ENCODE results near the gene GAPDHS. TPM values are rescaled to one million over a fixed set of nuclear protein-coding genes. Genes with fewer than 3 reads are reported as not detected.
A peak's percentile ranks its signal among the peaks of the same experiment; 100 is the strongest.

The GAPDHS gene
- total and polyA plus RNA-seq, 2 donors (not counting 1 experiment from before 2014, with no cell fraction given) = not detected

DNA sequence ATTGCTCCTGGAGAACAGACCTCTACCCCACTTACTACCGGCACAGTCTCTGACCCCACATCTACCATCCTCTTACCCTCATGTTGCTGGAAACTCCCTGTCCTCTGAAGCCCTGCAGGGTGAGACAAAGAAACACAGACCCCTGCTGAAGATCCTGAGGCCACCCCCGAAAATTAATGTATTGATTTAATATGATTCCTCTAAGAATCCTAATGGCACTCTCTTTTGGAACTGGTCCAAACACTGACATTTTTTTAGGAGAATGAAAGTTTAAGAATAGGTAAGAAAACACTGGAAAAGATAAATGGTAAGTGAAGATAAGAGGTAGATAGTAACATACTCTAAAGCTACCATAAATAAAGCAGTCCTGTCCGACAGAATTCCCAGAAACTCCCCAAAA, 25.1 kb upstream of the GAPDHS start:
- Mint-ChIP-seq H3K4me3 (no peak overlapping the region), H3K27ac (no peak overlapping the region), H3K27me3 (peaks cover 55% of the 10 kb centered on the region), H3K4me1 (peaks cover 19% of the 10 kb centered on the region), H3K9me3 (ENCODE audit: insufficient read depth) (no peaks in the 10 kb centered on the region)
- intact Hi-C loops (cut with micrococcal nuclease) = no loop called here
- CTCF ChIA-PET = interaction anchor here (0.6 to 3.9 kb wide), 9 partner anchors 9 to 331 kb away, joined by 3 to 24 read pairs (median 4); partner anchors contain the start of gene KRTDAP
- no peak overlapping the region for H3K27ac ChIP-seq (ENCODE audit: low read length in 2 of 2)
- no peak for ATAC-seq (ENCODE audit: low read depth)
- no CpG with 5 or more reads among the region's 3 CpGs for WGBS (ENCODE audit: insufficient coverage)
- H3K9me3 ChIP-seq (ENCODE audit: control extremely low read depth in 1 of 3, control insufficient read depth in 2 of 3, insufficient read depth in 1 of 3, low read length in 2 of 3) = peaks cover 0 to 11% (median 0%) of the 10 kb centered on the region in 3 donors
- TF ChIP-seq EZH2 (IDR thresholded peaks at IDR 0.05; ENCODE audit: borderline replicate concordance, insufficient read depth, low read depth, low read length, poor library complexity, severe bottlenecking) = no peak
- no peak for TF ChIP-seq CTCF (IDR thresholded peaks at IDR 0.05)
- no peak overlapping the region for H3K4me3 ChIP-seq (ENCODE audit: control extremely low read depth in 1 of 5, extremely low read depth in 1 of 5, insufficient read depth in 1 of 5, low read depth in 2 of 5, low read length in 4 of 5)
- peaks cover 0 to 66% (median 12%) of the 10 kb centered on the region in 4 experiments for H3K27me3 ChIP-seq (replicated peaks in 1 of 4; ENCODE audit: control extremely low read depth in 1 of 4, control insufficient read depth in 3 of 4, insufficient read depth in 4 of 4, low read length in 3 of 4)
- no peak overlapping the region for H3K9ac ChIP-seq (ENCODE audit: low read length)
- H2AFZ ChIP-seq (ENCODE audit: insufficient read depth, low read depth, low read length, poor library complexity, severe bottlenecking) = no peak overlapping the region
- no peaks in the 10 kb centered on the region for H4K20me1 ChIP-seq (ENCODE audit: control insufficient read depth, insufficient read depth, low read length, poor library complexity, severe bottlenecking)
- no peaks in the 10 kb centered on the region for H3K79me2 ChIP-seq (ENCODE audit: control insufficient read depth, insufficient read depth, low read length)
- H3K4me1 ChIP-seq (ENCODE audit: control insufficient read depth in 2 of 2, insufficient read depth in 2 of 2, low read length in 2 of 2) = peaks cover 19 to 21% of the 10 kb centered on the region in 2 donors
- POLR2A ChIA-PET = no interaction called here
- DNase-seq = no peak
- no peak overlapping the region for H3K4me2 ChIP-seq (replicated peaks; ENCODE audit: low read depth, low read length, poor library complexity, severe bottlenecking)
- H3K36me3 ChIP-seq (replicated peaks in 1 of 2; ENCODE audit: control extremely low read depth in 1 of 2, control insufficient read depth in 1 of 2, extremely low read depth in 1 of 2, insufficient read depth in 2 of 2, low read length in 1 of 2) = no peaks in the 10 kb centered on the region

DNA sequence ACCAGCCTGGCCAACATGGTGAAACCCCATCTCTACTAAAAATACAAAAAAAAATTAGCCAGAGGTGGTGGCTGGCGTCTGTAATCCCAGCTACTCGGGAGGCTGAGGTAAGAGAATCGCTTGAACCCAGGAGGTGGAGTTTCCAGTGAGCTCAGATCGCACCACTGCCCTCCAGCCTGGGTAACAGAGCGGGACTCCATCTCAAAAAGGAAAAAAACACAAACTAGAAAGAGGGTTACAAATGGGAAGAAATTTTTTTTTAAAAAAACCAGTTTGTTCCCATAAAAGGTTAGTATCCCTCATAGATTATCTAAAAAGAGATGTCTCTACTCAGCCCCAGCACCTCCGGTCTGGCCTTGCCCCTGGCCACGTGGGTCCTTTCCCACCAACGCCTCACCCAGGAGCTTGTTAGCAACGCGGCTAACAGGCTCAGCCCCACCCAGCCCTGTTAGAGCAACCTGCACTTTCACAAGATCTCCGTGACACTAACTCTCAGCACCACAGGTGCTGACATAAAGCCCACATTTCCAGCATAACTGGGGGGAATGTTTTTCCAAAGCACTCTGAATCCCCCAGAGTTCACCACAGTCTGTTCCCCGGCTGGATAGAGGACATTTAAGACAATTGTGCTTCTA, 24.1 kb upstream of the GAPDHS start:
- no peak overlapping the region for H3K27ac Mint-ChIP-seq
- no peaks in the 10 kb centered on the region for H4K20me1 ChIP-seq (ENCODE audit: control insufficient read depth, insufficient read depth, low read length, poor library complexity, severe bottlenecking)
- ChIA-PET CTCF (interaction anchor here (1.2 to 3.9 kb wide), 13 partner anchors 13 to 332 kb away, joined by 3 to 24 read pairs (median 5); partner anchors contain the start of gene KRTDAP), POLR2A (no interaction called here)
- DNase-seq = peak; percentile 51
- no peaks in the 10 kb centered on the region for H3K9me3 Mint-ChIP-seq (ENCODE audit: insufficient read depth)
- H3K9me3 ChIP-seq (ENCODE audit: control extremely low read depth in 1 of 3, control insufficient read depth in 2 of 3, insufficient read depth in 1 of 3, low read length in 2 of 3) = peaks cover 0 to 11% (median 0%) of the 10 kb centered on the region in 3 donors
- peak overlapping the region in 1 of 5 experiments; percentile 62 for H3K4me3 ChIP-seq (ENCODE audit: control extremely low read depth in 1 of 5, extremely low read depth in 1 of 5, insufficient read depth in 1 of 5, low read depth in 2 of 5, low read length in 4 of 5)
- peaks cover 56% of the 10 kb centered on the region for H3K27me3 Mint-ChIP-seq
- peaks cover 19 to 21% of the 10 kb centered on the region in 2 donors for H3K4me1 ChIP-seq (ENCODE audit: control insufficient read depth in 2 of 2, insufficient read depth in 2 of 2, low read length in 2 of 2)
- TF ChIP-seq EZH2 (IDR thresholded peaks at IDR 0.05; ENCODE audit: borderline replicate concordance, insufficient read depth, low read depth, low read length, poor library complexity, severe bottlenecking) (no peak), CTCF (IDR thresholded peaks at IDR 0.05) (no peak)
- peak overlapping the region; percentile 79 for H2AFZ ChIP-seq (ENCODE audit: insufficient read depth, low read depth, low read length, poor library complexity, severe bottlenecking)
- intact Hi-C loops (cut with micrococcal nuclease) = no loop called here
- ATAC-seq (ENCODE audit: low read depth) = peak; percentile 38
- 27% methylated on average over 9 of the region's 12 CpGs for WGBS (ENCODE audit: insufficient coverage)
- no peaks in the 10 kb centered on the region for H3K36me3 ChIP-seq (replicated peaks in 1 of 2; ENCODE audit: control extremely low read depth in 1 of 2, control insufficient read depth in 1 of 2, extremely low read depth in 1 of 2, insufficient read depth in 2 of 2, low read length in 1 of 2)
- peak overlapping the region; percentile 76 for H3K4me3 Mint-ChIP-seq
- H3K27ac ChIP-seq (ENCODE audit: low read length in 2 of 2) = no peak overlapping the region
- H3K4me1 Mint-ChIP-seq = peaks cover 19% of the 10 kb centered on the region
- peaks cover 0 to 70% (median 11%) of the 10 kb centered on the region in 4 experiments for H3K27me3 ChIP-seq (replicated peaks in 1 of 4; ENCODE audit: control extremely low read depth in 1 of 4, control insufficient read depth in 3 of 4, insufficient read depth in 4 of 4, low read length in 3 of 4)
- H3K4me2 ChIP-seq (replicated peaks; ENCODE audit: low read depth, low read length, poor library complexity, severe bottlenecking) = peak overlapping the region; percentile 79
- H3K9ac ChIP-seq (ENCODE audit: low read length) = peak overlapping the region; percentile 50
- no peaks in the 10 kb centered on the region for H3K79me2 ChIP-seq (ENCODE audit: control insufficient read depth, insufficient read depth, low read length)

Measured in B cell (primary cell).